Stimulated activated memory B cell treated with anti-CD40 and anti-IgM and Interleukin-4, amounts not matched to agents 10 μg/mL and 1 μg/mL and 100 μg/mL, for 72 hours (primary cell): ENCODE results near the gene ADAMTS2.

ENCODE experiments used
- ATAC-seq: fragments of 150-1000 bp; cut with Tn5 transposase; 2 replicates; pipeline ENCODE4 v1.10.0; 2021
- H3K27ac Mint-ChIP-seq: one replicate; pipeline ENCODE4 v1.8.0; 2022; ENCODE audit warnings: mild to moderate bottlenecking, mixed read lengths
- H3K27me3 Mint-ChIP-seq: one replicate; pipeline ENCODE4 v1.8.0; 2022; ENCODE audit warnings: mixed read lengths
- H3K36me3 Mint-ChIP-seq: one replicate; pipeline ENCODE4 v1.8.0; 2022; ENCODE audit warnings: mixed read lengths
- H3K4me1 Mint-ChIP-seq: one replicate; pipeline ENCODE4 v1.8.0; 2022; ENCODE audit warnings: mixed read lengths
- H3K4me3 Mint-ChIP-seq: one replicate; pipeline ENCODE4 v1.8.0; 2022; ENCODE audit warnings: mild to moderate bottlenecking, moderate library complexity, mixed read lengths
- H3K9me3 Mint-ChIP-seq: one replicate; pipeline ENCODE4 v1.8.0; 2022; ENCODE audit warnings: mixed read lengths

ADAMTS2 gene

GRCh38 chr5:179261301-179262125 lies 83.7 kb downstream of the ADAMTS2 start:
- no peaks in the 10 kb centered on the region for H3K4me1 Mint-ChIP-seq

GRCh38 chr5:179260324-179261070 lies 84.8 kb downstream of the ADAMTS2 start:
- Mint-ChIP-seq H3K27ac (no peak overlapping the region), H3K27me3 (peaks cover 6% of the 10 kb centered on the region), H3K36me3 (no peaks in the 10 kb centered on the region), H3K9me3 (peaks cover 3% of the 10 kb centered on the region), H3K4me3 (no peak overlapping the region), H3K4me1 (no peaks in the 10 kb centered on the region)
- ATAC-seq, result no peak

More at GRCh38 chr5:179261301-179262125, 83.7 kb downstream of the ADAMTS2 start:
- Mint-ChIP-seq H3K27me3 (peaks cover 15% of the 10 kb centered on the region), H3K9me3 (peaks cover 3% of the 10 kb centered on the region), H3K27ac (no peak overlapping the region), H3K36me3 (no peaks in the 10 kb centered on the region), H3K4me3 (no peak overlapping the region)
- ATAC-seq, result no peak

GRCh38 chr5:179259731-179260323 lies 85.4 kb downstream of the ADAMTS2 start:
- no peak overlapping the region for H3K27ac Mint-ChIP-seq
- peaks cover 6% of the 10 kb centered on the region for H3K9me3 Mint-ChIP-seq
- no peak for ATAC-seq
- no peaks in the 10 kb centered on the region for H3K4me1 Mint-ChIP-seq
- peaks cover 6% of the 10 kb centered on the region for H3K27me3 Mint-ChIP-seq
- no peak overlapping the region for H3K4me3 Mint-ChIP-seq
- H3K36me3 Mint-ChIP-seq, result no peaks in the 10 kb centered on the region

- H3K4me1 Mint-ChIP-seq, result no peaks in the 10 kb centered on the region
- no peaks in the 10 kb centered on the region for H3K36me3 Mint-ChIP-seq
- no peak for ATAC-seq
- H3K27ac Mint-ChIP-seq, result no peak overlapping the region
- peaks cover 8% of the 10 kb centered on the region for H3K9me3 Mint-ChIP-seq
- H3K4me3 Mint-ChIP-seq, result no peak overlapping the region
- peaks cover 12% of the 10 kb centered on the region for H3K27me3 Mint-ChIP-seq
Observed at GRCh38 chr5:179258922-179259730, 86.1 kb downstream of the ADAMTS2 start.

GRCh38 chr5:179258001-179258921 lies 87.0 kb downstream of the ADAMTS2 start:
- no peaks in the 10 kb centered on the region for H3K4me1 Mint-ChIP-seq

GRCh38 chr5:179257176-179257682 lies 88.0 kb downstream of the ADAMTS2 start:
- Mint-ChIP-seq H3K36me3 (no peaks in the 10 kb centered on the region), H3K4me3 (no peak overlapping the region), H3K27ac (no peak overlapping the region), H3K9me3 (peaks cover 5% of the 10 kb centered on the region), H3K4me1 (no peaks in the 10 kb centered on the region), H3K27me3 (peaks cover 19% of the 10 kb centered on the region)
- no peak for ATAC-seq

More at GRCh38 chr5:179258001-179258921, 87.0 kb downstream of the ADAMTS2 start:
- Mint-ChIP-seq H3K36me3 (no peaks in the 10 kb centered on the region), H3K27me3 (peaks cover 19% of the 10 kb centered on the region), H3K9me3 (peaks cover 8% of the 10 kb centered on the region), H3K27ac (no peak overlapping the region), H3K4me3 (no peak overlapping the region)
- ATAC-seq, result no peak

GRCh38 chr5:179256328-179257175 lies 88.7 kb downstream of the ADAMTS2 start:
- no peaks in the 10 kb centered on the region for H3K4me1 Mint-ChIP-seq
- ATAC-seq, result no peak
- H3K27me3 Mint-ChIP-seq, result peaks cover 19% of the 10 kb centered on the region
- H3K36me3 Mint-ChIP-seq, result no peaks in the 10 kb centered on the region
- H3K27ac Mint-ChIP-seq, result no peak overlapping the region
- peaks cover 5% of the 10 kb centered on the region for H3K9me3 Mint-ChIP-seq
- no peak overlapping the region for H3K4me3 Mint-ChIP-seq

GRCh38 chr5:179255527-179256327 lies 89.5 kb downstream of the ADAMTS2 start:
- no peak overlapping the region for H3K27ac Mint-ChIP-seq
- H3K4me3 Mint-ChIP-seq, result no peak overlapping the region
- H3K4me1 Mint-ChIP-seq, result no peaks in the 10 kb centered on the region
- H3K36me3 Mint-ChIP-seq, result no peaks in the 10 kb centered on the region
- peaks cover 5% of the 10 kb centered on the region for H3K9me3 Mint-ChIP-seq
- no peak for ATAC-seq
- peaks cover 19% of the 10 kb centered on the region for H3K27me3 Mint-ChIP-seq

- no peaks in the 10 kb centered on the region for H3K36me3 Mint-ChIP-seq
- no peak overlapping the region for H3K4me3 Mint-ChIP-seq
- no peaks in the 10 kb centered on the region for H3K4me1 Mint-ChIP-seq
- H3K27me3 Mint-ChIP-seq, result peaks cover 19% of the 10 kb centered on the region
- H3K27ac Mint-ChIP-seq, result no peak overlapping the region
- no peak for ATAC-seq
- peaks cover 5% of the 10 kb centered on the region for H3K9me3 Mint-ChIP-seq
Observed at GRCh38 chr5:179254638-179255271, 90.5 kb downstream of the ADAMTS2 start.

GRCh38 chr5:179253730-179254129 lies 91.5 kb downstream of the ADAMTS2 start:
- H3K4me3 Mint-ChIP-seq, result no peak overlapping the region
- H3K27me3 Mint-ChIP-seq, result peaks cover 19% of the 10 kb centered on the region
- peaks cover 5% of the 10 kb centered on the region for H3K9me3 Mint-ChIP-seq
- ATAC-seq, result no peak
- H3K27ac Mint-ChIP-seq, result no peak overlapping the region
- no peaks in the 10 kb centered on the region for H3K4me1 Mint-ChIP-seq
- no peaks in the 10 kb centered on the region for H3K36me3 Mint-ChIP-seq

GRCh38 chr5:179251276-179251969 lies 93.8 kb downstream of the ADAMTS2 start:
- no peaks in the 10 kb centered on the region for H3K4me1 Mint-ChIP-seq
- H3K4me3 Mint-ChIP-seq, result no peak overlapping the region
- H3K27ac Mint-ChIP-seq, result no peak overlapping the region
- no peak for ATAC-seq
- peaks cover 19% of the 10 kb centered on the region for H3K27me3 Mint-ChIP-seq
- H3K36me3 Mint-ChIP-seq, result no peaks in the 10 kb centered on the region
- H3K9me3 Mint-ChIP-seq, result peaks cover 12% of the 10 kb centered on the region
